G401 (cell line): ENCODE data around the gene RRAS. TPM values are rescaled to one million over a fixed set of nuclear protein-coding genes. Genes with fewer than 3 reads are reported as not detected.

Experiments
- DNase-seq: peaks from one replicate; pipeline ENCODE4 v3.0.0-alpha.2; 2015; ENCODE audit warnings: low spot score
- in situ Hi-C: cut with HindIII; loops from 2 replicates; pipeline ENCODE4 v1.10.0; 2016; ENCODE audit warnings: low sequenced_read_pairs, mixed read lengths
- total RNA-seq: library from RNA; depleted of rRNA; stranded (reverse); fragments of >200 nt; shearing (Covaris generic); gene quantifications from 2 replicates; pipeline ENCODE4 v1.2.3, GENCODE V29; 2014

The RRAS gene
- total RNA-seq, 1 experiment from 2014 or later, result 116 TPM

- in situ Hi-C loops, result no loop called here
- no peak for DNase-seq
These were observed 17.7 kb upstream of the RRAS start for GRCh38 chr19:49657493-49658138.

GRCh38 chr19:49656456-49657109 is 16.6 kb upstream of the RRAS start:
- in situ Hi-C loops, result no loop called here
- DNase-seq, result no peak

- DNase-seq, result no peak
- in situ Hi-C loops, result no loop called here
These were observed 15.9 kb upstream of the RRAS start for GRCh38 chr19:49655570-49656455.

GRCh38 chr19:49654581-49654980 is 14.6 kb upstream of the RRAS start:
- DNase-seq, result no peak
- in situ Hi-C loops, result no loop called here

- no peak for DNase-seq
- in situ Hi-C loops, result no loop called here
These were observed 13.5 kb upstream of the RRAS start for GRCh38 chr19:49653466-49653806.

GRCh38 chr19:49652551-49653465 is 12.9 kb upstream of the RRAS start:
- DNase-seq, result no peak
- in situ Hi-C loops, result no loop called here

- in situ Hi-C loops, result no loop called here
- DNase-seq, result no peak
These were observed 12.0 kb upstream of the RRAS start for GRCh38 chr19:49651820-49652550.

- in situ Hi-C loops, result no loop called here
- DNase-seq, result no peak
These were observed 11.3 kb upstream of the RRAS start for GRCh38 chr19:49651029-49651819.

GRCh38 chr19:49646586-49646985 is 6.6 kb upstream of the RRAS start:
- no peak for DNase-seq
- in situ Hi-C loops, result no loop called here

- in situ Hi-C loops, result no loop called here
- DNase-seq, result no peak
These were observed 6.1 kb upstream of the RRAS start for GRCh38 chr19:49645995-49646394.

GRCh38 chr19:49645592-49645991 is 5.6 kb upstream of the RRAS start:
- in situ Hi-C loops, result no loop called here

GRCh38 chr19:49643466-49643865 is 3.5 kb upstream of the RRAS start:
- no peak for DNase-seq
- in situ Hi-C loops, result no loop called here

More at GRCh38 chr19:49645592-49645991, 5.6 kb upstream of the RRAS start:
- no peak for DNase-seq

- DNase-seq, result no peak
- in situ Hi-C loops, result no loop called here
These were observed 2.6 kb upstream of the RRAS start for GRCh38 chr19:49642492-49643035.

- DNase-seq, result peak; percentile 99
- in situ Hi-C loops, result no loop called here
These were observed 1.9 kb upstream of the RRAS start, which contains the start of gene SCAF1 for GRCh38 chr19:49641688-49642491. Gene SCAF1, plus strand, starts transcription at chr19:49642209. Its CDS starts 2,818 bp downstream, at chr19:49645027.

GRCh38 chr19:49639401-49640112 is 386 bp downstream of the RRAS start:
- peak; percentile 19 for DNase-seq
- in situ Hi-C loops, result no loop called here
